ENCODE data around the gene LMAN1L. TPM values are rescaled to one million over a fixed set of nuclear protein-coding genes. Genes with fewer than 3 reads are reported as not detected.

LMAN1L gene
- total RNA-seq, 4 donors from 2014 or later, result 3.5 TPM; not detected in 3

- intact Hi-C loops (cut with DNase I), result loop anchor here (2.0 to 5.0 kb wide), 3 partner anchors 64 to 179 kb away; partner anchors contain the start of gene FAM219B
- peaks cover 0 to 18% of the 10 kb centered on the region in 2 donors for H3K4me1 ChIP-seq
- no peak for TF ChIP-seq POLR2A (IDR thresholded peaks at IDR 0.05)
- TF ChIP-seq, protein P1, sequence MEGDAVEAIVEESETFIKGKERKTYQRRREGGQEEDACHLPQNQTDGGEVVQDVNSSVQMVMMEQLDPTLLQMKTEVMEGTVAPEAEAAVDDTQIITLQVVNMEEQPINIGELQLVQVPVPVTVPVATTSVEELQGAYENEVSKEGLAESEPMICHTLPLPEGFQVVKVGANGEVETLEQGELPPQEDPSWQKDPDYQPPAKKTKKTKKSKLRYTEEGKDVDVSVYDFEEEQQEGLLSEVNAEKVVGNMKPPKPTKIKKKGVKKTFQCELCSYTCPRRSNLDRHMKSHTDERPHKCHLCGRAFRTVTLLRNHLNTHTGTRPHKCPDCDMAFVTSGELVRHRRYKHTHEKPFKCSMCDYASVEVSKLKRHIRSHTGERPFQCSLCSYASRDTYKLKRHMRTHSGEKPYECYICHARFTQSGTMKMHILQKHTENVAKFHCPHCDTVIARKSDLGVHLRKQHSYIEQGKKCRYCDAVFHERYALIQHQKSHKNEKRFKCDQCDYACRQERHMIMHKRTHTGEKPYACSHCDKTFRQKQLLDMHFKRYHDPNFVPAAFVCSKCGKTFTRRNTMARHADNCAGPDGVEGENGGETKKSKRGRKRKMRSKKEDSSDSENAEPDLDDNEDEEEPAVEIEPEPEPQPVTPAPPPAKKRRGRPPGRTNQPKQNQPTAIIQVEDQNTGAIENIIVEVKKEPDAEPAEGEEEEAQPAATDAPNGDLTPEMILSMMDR (IDR thresholded peaks at IDR 0.05), result no peak
- WGBS, 2 donors, result 79 to 87% methylated on average over 5 of the region's 5 CpGs
- no peak for DNase-seq
- no peaks in the 10 kb centered on the region for H3K36me3 ChIP-seq
- no peak overlapping the region for H3K27ac ChIP-seq
- no peaks in the 10 kb centered on the region for H3K27me3 ChIP-seq
- no peak overlapping the region for H3K4me3 ChIP-seq (replicated peaks in 1 of 3)
- no peaks in the 10 kb centered on the region for H3K9me3 ChIP-seq
Observed at GRCh38 chr15:74773731-74774252, 38.8 kb upstream of the LMAN1L start.

DNA sequence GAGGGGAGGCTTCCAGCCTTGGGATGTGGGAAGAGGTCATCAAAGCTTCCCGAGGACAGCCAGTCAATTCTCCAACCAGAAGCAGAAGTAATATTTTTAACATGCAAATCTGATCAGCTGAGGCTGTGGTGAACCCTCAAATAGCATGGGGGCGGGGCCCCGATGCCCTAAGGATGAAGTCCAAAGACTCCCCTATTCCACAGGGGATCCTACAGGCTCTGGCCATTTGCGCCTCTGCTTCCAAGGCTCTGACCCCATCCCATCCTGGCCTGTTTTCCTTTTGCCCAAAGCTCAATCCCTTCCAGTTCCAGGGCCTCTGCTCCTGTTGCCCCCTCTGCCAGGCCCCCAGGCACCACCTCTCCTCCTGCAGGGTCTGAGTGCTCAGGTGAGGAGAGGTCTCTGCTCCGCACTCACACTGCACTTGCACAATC is 37.5 kb upstream of the LMAN1L start:
- Histone ChIP-seq H3K27ac (no peak overlapping the region), H3K4me3 (replicated peaks in 1 of 3) (no peak overlapping the region), H3K27me3 (no peaks in the 10 kb centered on the region), H3K36me3 (no peaks in the 10 kb centered on the region), H3K4me1 (peaks cover 0 to 18% of the 10 kb centered on the region in 2 donors), H3K9me3 (no peaks in the 10 kb centered on the region)
- WGBS, 2 donors, result 80 to 88% methylated on average over 5 of the region's 5 CpGs
- no peak for TF ChIP-seq POLR2A (IDR thresholded peaks at IDR 0.05)
- TF ChIP-seq, protein P1 (IDR thresholded peaks at IDR 0.05), result no peak
- DNase-seq, result no peak
- intact Hi-C loops (cut with DNase I), result no loop called here

GRCh38 chr15:74775894-74776293 is 36.7 kb upstream of the LMAN1L start:
- 77 to 95% methylated on average over 4 of the region's 4 CpGs for WGBS, 2 donors
- peaks cover 0 to 18% of the 10 kb centered on the region in 2 donors for H3K4me1 ChIP-seq
- intact Hi-C loops (cut with DNase I), result no loop called here

DNA sequence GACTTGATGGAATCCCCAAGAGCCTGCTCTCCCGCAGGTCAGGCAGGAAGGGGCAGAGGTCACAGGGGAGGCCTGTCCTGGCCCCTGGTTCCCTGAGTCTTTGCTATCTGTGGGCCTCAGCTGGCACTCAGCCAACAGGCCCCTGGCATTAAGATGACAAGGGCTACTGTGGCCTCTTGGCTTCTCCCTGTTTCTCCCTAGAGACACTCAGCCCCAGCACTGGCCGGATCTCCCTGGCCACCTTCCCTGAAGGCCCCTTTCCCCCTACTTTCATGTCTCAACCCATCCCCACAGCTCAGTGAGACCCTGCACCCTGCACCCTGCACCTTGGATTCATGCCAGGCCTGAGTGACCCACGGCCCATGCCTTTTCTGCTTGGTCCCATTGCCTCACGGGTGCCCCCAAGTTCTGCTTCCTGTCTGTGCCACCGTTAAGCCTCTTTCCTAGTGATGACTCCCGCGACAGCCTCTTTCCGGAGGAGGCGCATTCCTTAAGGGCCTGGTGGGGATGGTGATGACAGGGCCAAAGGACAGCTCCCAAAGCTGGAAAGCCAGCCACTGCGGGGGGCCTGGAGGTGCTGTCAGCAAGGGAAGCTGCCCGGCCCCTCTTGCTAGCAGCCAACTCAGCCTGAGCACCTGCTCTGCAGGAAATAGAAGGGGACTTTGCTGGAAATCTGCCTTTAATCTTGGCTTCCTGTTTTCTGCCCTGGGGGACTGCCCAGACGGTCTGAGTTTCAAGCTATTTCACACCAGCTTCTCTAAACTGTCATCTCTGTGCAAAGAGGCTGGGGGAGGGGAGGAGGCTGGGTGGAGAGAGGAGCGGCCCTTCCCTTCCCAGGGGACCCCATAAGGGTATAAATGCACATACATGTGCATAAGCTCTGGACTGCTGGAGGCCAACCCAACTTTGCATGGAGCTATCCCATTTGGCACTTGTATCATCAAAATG is 35.5 kb upstream of the LMAN1L start:
- Histone ChIP-seq H3K27me3 (no peaks in the 10 kb centered on the region), H3K9me3 (no peaks in the 10 kb centered on the region), H3K36me3 (no peaks in the 10 kb centered on the region), H3K4me1 (peaks cover 6 to 22% of the 10 kb centered on the region in 2 donors), H3K4me3 (replicated peaks in 1 of 3) (no peak overlapping the region), H3K27ac (no peak overlapping the region)
- WGBS, 2 donors, result 42 to 49% methylated on average over 10 to 13 of the region's 13 CpGs
- DNase-seq, result no peak
- intact Hi-C loops (cut with DNase I), result no loop called here
- TF ChIP-seq POLR2A (IDR thresholded peaks at IDR 0.05), result no peak

More at GRCh38 chr15:74775894-74776293, 36.7 kb upstream of the LMAN1L start:
- H3K27ac ChIP-seq, result no peak overlapping the region
- H3K27me3 ChIP-seq, result no peaks in the 10 kb centered on the region
- no peaks in the 10 kb centered on the region for H3K36me3 ChIP-seq
- no peak overlapping the region for H3K4me3 ChIP-seq (replicated peaks in 1 of 3)
- no peak for TF ChIP-seq POLR2A (IDR thresholded peaks at IDR 0.05)
- TF ChIP-seq, protein P1 (IDR thresholded peaks at IDR 0.05), result no peak
- no peaks in the 10 kb centered on the region for H3K9me3 ChIP-seq
- DNase-seq, result no peak

DNA sequence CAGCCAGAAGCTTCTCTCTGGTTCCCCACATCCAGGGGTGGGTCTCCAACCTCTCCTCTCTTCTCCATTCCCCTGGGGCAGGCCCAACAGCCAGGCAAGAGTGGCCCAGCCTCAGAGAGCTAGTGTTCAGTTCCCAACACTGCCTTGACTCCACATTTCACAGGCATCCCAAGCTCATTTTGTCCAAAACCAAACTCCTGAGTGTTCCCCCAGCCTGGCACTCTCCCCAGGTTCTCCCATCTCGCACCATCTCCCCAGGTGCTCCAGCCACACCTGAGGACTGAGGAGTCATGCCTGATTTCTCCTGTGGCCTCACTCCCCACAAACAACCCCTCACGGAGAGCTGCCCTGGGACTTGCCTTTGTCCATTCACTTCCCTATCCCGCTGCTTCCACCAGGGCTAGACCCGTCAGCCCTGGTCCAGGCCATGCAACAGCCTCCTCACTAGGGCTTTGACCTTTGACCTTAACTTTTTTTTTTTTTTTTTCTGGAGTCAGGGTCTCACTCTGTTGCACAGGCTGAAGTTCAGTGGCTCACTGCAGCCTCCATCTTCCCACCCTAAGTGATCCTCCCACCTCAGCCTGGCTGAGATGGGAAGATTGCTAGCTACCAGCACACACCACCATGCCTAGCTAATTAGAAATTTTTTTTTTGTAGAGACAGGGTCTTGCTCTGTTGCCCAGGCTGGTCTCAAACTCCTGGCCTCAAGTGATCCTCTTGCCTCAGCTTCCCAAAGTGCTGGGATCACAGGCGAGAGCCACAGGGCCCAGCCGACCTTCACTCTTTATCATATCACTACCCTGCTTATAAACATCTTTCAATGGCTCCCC is 34.7 kb upstream of the LMAN1L start:
- no peaks in the 10 kb centered on the region for H3K36me3 ChIP-seq
- no peak overlapping the region for H3K27ac ChIP-seq
- no peaks in the 10 kb centered on the region for H3K27me3 ChIP-seq
- H3K4me1 ChIP-seq, result peaks cover 10 to 25% of the 10 kb centered on the region in 2 donors
- WGBS, 2 donors, result 72 to 86% methylated on average over 6 of the region's 6 CpGs
- DNase-seq, result no peak
- no peaks in the 10 kb centered on the region for H3K9me3 ChIP-seq
- no peak overlapping the region for H3K4me3 ChIP-seq (replicated peaks in 1 of 3)
- intact Hi-C loops (cut with DNase I), result no loop called here
- TF ChIP-seq, protein P1 (IDR thresholded peaks at IDR 0.05), result no peak
- TF ChIP-seq POLR2A (IDR thresholded peaks at IDR 0.05), result no peak

Measured in thyroid gland (tissue), 4 donors.